ENCODE results near the gene CNN3. TPM values are rescaled to one million over a fixed set of nuclear protein-coding genes. Genes with fewer than 3 reads are reported as not detected.

The CNN3 gene
- total RNA-seq, 1 experiment from 2014 or later: 227 TPM

GRCh38 chr1:94856004-94856403 lies 70.9 kb downstream of the CNN3 start:
- DNase-seq (ENCODE audit: low spot score): no peak

- peak; percentile 23 for DNase-seq (ENCODE audit: low spot score)
Measured at GRCh38 chr1:94855307-94855700, 71.6 kb downstream of the CNN3 start.

- peak; percentile 92 for DNase-seq (ENCODE audit: low spot score)
Measured at GRCh38 chr1:94854458-94855306, 72.2 kb downstream of the CNN3 start.

GRCh38 chr1:94852788-94853187 lies 74.1 kb downstream of the CNN3 start:
- DNase-seq (ENCODE audit: low spot score): no peak

GRCh38 chr1:94851571-94851970 lies 75.3 kb downstream of the CNN3 start:
- no peak for DNase-seq (ENCODE audit: low spot score)

Other genes with a start within 250 kb of the CNN3 start
- gene SLC44A3, start 106.8 kb downstream of the CNN3 start, total RNA-seq (2014; rRNA removed; shearing (Covaris generic)): 0.10 TPM in 1 of 2 replicates, not detected in the other
- gene ALG14, start 145.8 kb upstream of the CNN3 start, total RNA-seq (2014; rRNA removed; shearing (Covaris generic)): 3.3 and 4.8 TPM in 2 replicates
- gene TLCD4, start 190.2 kb upstream of the CNN3 start, total RNA-seq (2014; rRNA removed; shearing (Covaris generic)): 14.4 and 15.8 TPM in 2 replicates

All from A172 (cell line).